NCI-H1694 treated with DMSO at 0.1 percent for 48 hours (cell line): ENCODE data around the gene DTX4.

Experiments
- DNase-seq: peaks from one replicate; lab custom pipeline; 2025; lab: John Stamatoyannopoulos, UW

The DTX4 gene

DNA sequence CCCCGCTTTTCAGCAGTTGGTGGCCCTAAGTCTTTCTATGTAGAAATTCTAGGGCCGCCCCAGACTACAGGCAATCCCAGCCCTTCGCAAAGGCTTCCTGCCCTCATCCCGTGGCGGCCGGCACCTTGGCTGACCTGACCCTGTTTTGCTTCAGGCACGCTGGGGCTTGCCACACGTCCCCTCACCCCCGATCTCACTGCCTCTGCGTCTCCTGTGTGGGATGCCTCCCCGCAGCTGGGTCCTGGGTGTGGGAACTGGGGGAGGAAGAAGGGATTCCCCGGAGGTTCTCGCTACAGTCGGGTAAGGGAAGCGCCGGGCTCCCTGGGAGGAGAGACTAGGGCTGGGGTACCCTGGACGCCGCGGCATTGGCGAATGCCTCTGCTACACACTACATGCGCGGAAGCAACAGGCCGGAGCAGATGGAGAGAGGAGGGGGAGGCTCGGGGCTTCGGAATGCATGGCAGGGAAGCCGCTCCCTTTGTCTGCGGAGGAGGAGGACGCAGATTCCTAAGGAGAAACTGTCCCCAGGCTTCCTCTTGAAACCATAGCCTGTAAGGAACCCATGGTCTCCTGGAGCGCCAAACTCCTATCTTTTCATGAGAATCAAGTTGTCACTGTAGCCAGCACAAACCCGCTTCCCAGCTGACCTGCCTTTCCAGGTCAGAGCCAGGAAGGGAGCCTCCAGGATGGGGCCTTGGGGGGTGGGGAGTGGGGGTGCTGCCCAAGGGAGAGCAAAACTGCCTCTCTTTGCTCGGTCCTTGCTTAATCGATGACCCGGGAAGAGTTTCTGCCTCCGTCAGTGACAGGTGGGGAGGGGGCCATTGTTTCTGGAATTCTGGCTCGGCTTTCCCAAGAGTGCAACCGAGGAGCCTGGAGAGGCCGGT lies 1.4 kb downstream of the DTX4 start:
- DNase-seq = no peak

DNA sequence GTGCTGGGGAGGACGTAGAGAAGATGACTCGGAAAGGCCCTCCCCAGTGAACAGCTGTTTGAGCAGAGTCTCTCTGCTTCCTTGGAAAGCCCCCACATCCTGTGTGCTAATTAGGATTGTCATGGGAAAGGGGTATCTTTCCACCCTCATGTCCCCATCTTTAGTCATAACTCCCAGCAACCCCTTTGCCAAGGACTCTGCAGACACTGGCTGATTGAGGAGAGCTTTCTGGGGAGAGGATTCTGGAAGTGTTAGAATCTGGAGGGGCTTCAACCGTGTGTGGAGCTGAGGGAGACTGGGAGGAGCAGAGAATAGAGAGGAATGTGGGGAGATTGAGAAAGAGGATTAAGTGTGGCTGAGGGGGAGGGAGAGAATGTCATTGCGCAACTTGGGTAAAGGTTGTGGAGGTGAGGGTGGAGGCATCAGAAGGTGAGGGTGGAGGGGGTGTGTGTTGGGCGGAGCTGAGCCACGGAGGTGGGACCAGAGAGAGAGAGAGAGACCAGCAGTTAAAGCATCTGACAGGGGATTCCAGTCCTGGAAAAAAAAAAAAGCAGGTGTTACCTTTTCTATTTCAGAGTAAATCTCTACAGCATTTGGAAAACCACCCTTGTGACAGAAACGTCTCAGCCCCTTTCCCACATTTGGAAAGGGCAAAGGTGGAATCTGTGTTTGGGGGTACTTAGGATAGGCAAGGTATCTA lies 2.2 kb downstream of the DTX4 start:
- DNase-seq = no peak

DNA sequence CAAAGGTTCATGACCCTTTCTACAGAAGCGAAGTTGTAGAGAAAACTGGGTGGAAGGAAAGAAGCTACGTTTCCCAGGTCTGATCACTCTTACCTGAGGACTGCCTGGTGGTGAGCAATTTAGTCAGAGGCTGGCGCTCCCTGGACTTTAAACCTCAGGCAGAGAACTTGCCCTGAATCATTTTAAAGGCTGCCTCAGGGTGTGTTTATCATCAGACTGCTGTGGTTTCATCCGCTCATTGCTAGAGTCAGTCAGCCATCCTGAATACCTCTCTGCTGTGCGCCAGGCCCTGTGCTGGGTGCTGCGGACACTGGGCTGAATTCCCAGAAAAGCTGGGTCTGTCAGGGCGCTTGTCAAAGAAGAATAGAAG lies 2.7 kb downstream of the DTX4 start:
- DNase-seq = no peak

DNA sequence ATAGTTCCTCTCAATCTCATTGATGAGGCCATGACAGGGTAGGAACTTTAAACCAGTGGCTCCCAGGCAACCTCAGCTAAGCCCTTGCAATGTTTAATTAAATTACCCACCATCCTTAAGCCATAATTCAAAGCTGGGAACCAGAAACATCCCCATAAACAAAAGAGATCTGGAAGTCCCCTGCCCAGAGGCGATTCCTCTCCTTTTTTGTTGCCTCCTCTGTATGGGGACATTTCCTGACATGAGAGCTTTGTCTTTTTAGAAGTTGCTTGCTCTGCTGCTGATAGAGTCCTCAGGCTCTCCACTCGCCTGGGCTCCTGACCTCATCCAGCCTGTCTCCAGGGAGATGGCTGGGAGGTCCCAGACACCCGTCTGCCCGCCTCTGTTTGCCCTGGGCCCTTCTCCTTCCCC lies 3.2 kb downstream of the DTX4 start:
- DNase-seq = no peak

DNA sequence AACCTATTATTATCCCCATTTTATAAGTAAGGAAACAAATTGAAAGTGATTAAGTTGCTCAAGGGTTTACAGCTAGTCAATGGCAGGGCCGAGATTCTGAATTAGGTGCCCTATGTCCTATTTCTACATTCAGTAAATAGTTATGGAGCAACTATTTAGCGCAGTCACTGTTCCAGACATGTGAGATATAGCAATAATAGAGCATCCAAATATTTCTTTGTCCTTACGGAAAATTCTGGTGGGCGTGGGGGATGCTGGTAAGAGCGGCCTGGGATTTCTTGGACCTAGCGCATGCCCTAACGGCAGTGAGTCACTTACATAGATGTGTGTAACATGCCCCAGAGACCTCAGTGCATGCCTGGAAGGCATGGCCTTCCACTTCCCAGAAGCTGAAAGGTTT lies 4.4 kb downstream of the DTX4 start:
- DNase-seq = no peak

DNA sequence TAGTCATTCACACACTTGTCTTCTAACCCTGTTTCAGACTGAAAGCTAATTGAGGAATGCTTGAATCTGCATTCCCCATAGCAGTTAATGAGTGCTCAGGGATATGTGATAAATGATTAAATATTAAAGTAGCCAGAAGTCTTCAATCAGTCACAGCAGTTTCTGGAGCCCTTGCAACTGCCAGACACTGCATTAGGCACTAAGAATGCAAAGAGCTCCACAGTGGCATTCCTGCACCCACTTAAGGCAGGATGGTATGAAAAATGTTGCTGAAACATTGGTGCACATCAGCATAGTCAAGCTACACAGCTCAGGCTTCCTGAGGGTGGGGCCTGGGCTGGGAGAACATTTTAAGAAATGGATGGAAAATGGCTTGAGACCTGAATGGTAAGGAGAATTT lies 6.5 kb downstream of the DTX4 start:
- DNase-seq = no peak

DNA sequence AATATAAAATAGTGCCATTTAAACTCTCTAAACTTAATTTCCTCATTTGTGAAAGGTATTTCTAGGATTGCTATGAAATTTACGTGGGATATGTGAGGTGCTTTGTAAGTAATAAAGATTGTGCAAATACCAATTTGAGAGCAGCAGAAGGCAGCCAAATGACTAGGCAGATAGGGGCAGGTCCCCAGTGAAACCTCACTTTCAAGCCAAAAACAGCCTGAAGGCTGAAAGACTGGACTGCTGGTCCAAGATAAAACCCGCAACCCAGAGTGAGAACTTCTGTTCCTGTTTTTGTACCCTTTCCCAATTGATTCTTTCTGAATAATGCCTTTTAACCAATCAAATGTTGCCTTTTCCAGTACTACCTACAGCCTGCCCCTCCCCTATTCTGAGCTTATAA lies 7.2 kb downstream of the DTX4 start:
- no peak for DNase-seq

DNA sequence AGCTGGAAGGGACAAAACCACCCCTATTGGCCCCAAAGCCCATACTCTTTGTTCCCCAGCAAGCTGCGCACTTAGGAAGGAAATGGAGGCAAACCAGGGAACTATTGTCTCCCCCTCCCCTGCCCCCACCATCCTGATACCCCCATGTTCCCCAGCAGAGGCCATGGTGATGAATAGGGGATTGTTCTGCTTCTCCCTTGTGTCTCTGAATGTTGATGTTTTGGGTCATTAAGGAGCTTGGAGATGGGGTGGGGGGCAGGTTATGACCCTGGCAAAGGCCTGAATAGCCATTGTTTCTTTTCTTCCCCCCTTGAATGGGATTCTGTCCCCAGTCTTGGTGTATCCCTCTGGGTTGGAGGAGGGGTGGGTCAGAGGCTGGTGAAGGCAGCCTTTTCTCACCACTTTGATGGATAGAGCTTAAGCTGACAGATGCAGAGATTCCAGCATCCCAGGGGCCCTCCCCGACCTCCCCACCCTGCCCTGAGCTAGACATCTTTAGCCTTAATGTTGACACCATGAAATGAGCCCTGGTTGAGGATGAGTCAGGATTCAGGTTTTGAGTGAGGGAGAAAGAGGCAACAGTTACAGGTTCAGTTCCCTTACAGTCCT lies 8.3 kb downstream of the DTX4 start:
- no peak for DNase-seq

DNA sequence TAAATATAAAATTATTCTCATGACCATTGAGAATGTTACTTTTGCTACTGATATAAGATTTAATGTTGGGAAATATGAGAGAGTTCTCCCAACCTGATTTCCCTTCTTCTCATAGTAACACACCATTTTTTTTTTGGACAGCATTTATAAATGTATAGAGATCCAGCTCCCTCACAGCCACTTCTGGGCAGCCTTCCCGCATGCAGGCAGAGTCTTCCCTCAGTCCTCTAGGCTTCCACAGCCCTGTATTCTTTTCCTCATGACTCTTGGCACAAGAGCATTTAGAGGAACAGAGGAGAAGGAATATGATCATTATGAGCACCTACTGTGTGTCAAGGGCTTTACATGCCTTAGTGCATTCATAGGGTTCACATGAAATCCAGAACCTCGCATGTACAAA lies 9.0 kb downstream of the DTX4 start:
- DNase-seq = no peak

DNA sequence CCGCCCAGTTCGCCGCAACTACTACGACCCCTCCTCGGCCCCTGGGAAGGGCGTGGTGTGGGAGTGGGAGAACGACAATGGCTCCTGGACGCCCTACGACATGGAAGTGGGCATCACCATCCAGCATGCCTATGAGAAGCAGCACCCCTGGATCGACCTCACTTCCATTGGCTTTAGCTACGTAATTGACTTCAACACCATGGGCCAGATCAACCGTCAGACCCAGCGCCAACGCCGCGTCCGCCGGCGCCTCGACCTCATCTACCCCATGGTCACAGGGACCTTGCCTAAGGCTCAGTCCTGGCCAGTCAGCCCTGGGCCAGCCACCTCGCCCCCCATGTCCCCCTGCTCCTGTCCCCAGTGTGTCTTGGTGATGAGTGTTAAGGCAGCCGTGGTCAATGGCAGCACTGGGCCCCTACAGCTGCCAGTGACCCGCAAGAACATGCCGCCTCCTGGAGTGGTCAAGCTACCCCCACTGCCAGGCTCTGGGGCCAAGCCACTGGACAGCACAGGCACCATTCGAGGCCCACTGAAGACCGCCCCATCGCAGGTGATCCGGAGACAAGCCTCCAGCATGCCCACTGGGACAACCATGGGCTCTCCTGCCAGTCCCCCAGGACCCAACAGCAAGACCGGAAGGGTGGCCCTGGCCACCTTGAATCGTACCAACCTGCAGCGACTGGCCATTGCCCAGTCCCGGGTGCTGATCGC lies 10.0 kb downstream of the DTX4 start:
- no peak for DNase-seq

DNA sequence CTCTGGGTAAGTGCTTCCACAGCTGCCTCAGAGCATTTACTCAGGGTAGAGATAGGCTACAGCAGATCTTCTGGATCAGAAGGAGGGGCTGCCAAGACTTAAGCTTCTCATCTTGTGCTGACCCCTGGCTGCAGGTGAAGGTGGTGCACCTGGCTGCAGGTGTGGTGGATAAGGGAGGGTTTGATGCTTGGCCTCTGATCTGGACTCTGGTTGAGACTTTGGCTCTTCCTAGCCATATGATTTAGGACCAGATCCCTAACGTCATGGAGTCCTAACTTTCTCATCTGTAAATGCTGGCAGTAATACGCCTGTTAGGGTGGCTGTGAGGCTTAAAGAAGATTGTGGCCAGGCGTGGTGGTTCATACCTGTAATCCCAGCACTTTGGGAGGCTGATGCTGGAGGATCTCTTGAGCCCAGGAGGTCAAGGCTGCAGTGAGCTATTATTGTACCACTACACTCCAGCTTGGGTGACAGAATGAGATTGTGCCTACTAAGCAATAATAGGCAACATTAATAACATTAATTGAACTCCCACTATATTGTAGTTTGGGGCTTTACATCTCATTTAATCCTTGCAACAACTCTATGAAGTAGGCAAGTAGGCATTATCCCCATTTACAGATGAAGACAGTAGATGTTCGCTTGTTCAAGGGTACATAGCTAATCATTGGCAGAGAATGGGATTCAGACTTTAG lies 10.7 kb downstream of the DTX4 start:
- no peak for DNase-seq

DNA sequence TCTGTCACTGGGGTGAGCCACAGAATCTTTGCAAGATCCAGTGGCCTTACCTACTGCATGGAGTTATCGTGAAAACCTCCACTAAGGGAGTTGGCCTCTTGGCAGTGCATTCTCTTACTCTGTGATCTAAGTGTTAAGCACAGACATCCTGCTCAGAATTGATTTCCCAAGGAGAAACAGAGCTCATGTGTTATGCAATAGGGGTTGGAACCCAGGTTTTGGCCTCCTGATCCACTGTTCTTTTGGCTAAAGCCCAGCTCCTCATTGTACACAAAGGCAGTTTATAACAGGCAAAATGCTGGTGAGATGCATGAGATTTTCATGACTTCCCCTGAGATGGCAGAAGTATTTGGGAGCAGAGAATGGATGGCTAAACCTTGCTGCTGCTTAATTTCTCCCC lies 11.8 kb downstream of the DTX4 start:
- no peak for DNase-seq

DNA sequence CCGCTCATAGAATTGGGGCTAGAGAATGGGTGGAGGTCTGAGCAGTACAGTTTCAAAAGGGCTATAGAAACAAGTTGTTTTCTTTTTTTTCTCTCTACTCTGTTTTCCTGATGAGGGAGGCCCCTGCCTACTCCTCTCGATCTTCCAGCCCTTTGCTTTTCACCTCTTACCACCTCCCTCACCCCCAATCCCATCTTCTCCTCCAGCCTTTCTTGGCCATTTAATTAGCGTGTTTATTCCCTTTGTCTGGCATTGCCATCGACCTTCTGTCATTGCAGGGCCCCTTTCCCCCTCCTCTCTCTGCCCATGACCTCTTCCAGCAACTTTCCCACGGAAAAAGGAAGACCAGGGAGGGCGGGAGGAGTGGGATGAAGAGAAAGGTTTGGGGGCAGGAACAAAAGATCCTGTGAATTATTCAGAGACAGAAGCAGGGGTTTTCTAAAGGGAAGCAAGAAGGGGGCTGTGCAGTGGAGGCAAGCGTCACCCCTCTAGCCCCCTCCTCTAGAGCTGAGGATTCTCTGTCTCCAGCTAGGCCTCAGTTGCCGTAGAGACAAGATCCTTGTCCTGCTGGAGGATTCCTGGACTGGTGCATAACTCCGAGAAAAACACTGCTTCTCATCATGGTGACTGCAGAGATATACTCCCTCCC lies 12.9 kb downstream of the DTX4 start:
- no peak for DNase-seq

DNA sequence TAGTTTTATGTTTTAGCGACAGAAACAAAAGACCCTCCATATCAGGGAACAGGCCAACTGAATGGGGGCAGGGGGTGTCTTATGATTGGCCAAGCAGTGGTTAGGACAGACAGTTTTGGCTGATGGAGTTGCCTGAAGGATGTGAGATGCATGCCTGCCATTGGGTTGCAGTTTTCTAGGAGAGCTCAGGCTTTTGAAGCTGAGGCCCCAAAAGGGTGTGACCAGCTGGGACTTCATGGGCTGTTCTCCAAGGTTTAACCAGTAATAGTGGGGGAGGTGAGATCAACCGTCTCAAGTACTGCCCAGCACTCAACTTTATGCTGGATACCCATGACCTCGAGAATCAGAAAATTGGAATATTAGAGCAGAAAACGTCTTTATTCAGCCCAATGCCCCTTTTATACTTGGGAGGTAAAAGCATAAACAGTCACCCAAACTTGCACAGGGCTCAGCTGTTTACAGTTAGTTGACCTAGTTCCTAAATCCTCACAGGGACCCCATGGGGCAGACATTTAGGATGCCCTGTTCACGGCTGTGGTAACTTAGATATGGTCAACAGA lies 13.5 kb downstream of the DTX4 start:
- no peak for DNase-seq

DNA sequence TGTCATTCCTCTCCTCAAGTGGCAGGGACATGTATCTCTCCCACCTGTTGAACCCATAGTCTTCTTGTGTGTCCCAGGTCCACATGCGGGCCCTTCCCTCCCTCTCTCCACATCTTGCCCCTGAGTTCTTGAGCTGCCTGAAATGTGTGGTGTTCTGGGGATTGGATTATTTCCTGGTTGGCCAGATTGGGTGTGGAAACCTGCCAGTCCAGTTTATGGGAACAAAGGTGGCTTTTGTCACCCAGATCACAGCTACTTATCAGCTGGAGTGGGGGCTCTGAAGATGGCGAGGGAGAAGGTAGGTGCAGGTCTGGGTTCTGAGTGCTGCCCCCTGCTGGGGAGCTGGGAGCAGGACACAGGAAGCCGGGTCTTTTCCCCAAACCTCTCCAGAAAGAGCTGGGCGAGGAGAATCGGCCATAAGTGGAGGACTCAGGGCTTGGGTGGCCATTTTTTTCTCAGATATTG lies 14.2 kb downstream of the DTX4 start:
- no peak for DNase-seq

DNA sequence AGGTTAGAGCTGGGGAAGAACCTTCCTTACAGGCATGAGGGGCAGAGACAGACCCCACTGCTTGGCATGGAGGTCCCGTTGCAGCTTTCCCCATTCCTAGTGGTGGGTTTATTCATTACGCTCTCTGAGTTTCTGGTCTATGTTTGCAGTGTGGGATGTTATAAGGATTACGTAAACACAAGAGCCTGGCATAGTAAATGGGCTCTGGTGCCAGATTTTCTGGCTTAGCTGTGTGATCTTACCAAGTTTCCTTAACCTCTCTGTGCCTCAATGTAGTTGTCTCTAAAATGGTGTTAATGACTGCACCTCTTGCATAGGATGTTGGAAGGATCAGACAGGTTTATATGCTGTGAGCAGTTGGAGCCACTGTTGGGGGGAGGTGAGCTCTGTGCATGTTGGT lies 15.1 kb downstream of the DTX4 start:
- DNase-seq = no peak

DNA sequence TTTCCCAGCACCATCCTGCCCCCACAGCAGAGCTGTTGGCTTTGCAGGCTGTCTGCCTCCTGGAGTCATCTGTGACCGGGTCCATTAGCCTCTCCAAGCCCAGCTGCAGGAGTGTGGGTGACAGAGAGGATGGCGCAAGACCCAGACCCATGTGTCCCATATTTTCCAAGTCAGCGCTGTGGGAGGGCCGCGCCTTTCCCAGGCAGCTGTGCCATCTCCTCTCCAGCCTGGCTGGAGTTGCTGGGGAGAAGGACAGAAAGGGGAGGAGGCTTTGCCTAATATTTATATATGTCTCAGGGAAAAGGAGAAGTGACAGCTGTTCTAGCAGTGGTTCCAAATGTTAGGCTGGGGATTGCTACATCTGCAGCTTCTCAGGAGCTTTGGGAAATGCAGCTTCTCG lies 15.7 kb downstream of the DTX4 start:
- no peak for DNase-seq

DNA sequence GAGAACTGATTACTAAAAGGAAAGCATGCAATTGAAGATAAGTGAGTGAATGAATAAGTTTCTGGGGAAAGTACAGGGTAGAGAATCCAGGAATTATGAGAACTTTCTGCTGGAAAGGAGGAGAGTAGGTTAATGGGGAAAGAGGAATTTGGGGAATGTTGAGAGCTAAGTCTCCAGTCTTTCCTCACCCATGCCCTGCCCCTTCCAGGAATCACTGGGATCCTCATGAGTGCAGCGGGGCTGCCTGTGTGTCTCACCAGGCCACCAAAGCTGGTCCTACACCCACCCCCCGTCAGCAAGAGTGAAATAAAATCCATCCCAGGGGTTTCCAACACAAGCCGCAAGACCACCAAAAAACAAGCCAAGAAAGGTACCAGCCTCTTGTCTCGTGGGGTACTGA lies 17.0 kb downstream of the DTX4 start:
- DNase-seq = no peak

DNA sequence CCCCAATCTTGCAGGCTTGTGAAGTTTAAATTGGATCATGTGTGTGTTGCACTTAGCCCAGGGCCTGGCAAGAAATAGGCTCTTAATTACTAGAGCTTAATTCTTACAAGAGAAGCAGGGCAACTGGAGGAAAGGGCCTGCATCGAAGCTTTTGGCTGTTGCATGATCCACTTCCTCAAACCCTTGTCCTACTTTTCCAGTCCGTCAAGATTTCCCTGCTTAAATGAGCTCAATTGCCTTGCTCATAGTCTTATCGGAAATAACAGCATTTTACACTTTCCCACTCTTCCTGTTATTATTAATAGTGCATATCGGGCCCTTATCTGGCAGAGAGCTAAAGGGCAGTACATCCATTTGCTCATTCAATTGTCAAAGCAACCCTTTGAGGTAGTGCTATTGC lies 18.1 kb downstream of the DTX4 start:
- DNase-seq = no peak

DNA sequence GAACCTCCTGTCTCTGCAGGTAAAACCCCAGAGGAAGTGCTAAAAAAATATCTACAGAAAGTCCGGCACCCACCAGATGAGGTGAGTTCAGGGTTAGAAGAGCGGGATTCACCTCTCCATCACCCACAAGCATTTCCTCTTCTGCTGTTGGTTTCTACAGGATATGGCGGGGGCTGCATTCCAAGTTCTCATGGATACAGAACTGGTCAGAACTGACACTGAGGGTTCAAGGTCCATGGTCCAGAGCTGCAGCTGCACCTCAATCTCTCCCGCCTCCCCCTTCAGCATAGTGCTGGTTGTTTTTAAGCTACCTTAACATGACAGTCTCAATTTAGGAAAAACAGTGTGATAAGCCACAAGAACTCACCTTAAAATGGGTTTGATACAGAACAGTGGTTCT lies 19.2 kb downstream of the DTX4 start:
- no peak for DNase-seq

DNA sequence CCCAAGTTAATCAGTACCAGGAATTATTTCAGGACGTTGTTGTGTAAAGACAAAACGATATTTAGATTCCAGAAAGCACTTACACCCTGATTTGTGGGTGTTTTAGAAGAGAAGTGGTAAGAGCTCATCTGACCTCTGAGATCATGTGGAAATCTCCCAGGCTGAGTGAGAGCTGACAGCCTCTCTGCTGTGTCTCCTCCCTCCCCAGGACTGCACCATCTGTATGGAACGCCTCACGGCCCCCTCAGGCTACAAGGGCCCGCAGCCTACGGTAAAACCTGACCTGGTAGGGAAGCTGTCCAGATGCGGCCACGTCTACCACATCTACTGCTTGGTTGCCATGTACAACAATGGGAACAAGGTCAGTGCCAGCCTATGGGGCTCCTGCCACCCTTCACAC lies 20.0 kb downstream of the DTX4 start:
- no peak for DNase-seq
